Right atrium auricular region (tissue), 2 donors: ENCODE data around the gene ZDHHC11B. TPM values are rescaled to one million over a fixed set of nuclear protein-coding genes. Genes with fewer than 3 reads are reported as not detected.

ENCODE experiments used
- DNase-seq: peaks from one replicate; pipeline ENCODE4 v3.0.0-alpha.2; 2019; ENCODE audit warnings: low spot score
- H3K27ac ChIP-seq, 2 donors: fragments of 200-600 bp; sonication (generic); 1 replicate in 1 of 2; 2 replicates in 1 of 2; pipeline ENCODE4 v1.5.1; 2016 to 2019
- H3K27me3 ChIP-seq, 2 donors: fragments of 200-600 bp; sonication (generic); one replicate each; pipeline versions ENCODE4 v1.5.1 to v1.6.0; 2017 to 2019
- H3K36me3 ChIP-seq: fragments of 200-600 bp; sonication (generic); one replicate; pipeline ENCODE4 v1.5.1; 2016
- H3K4me1 ChIP-seq, 2 donors: fragments of 200-600 bp; sonication (generic); one replicate each; pipeline versions ENCODE4 v1.5.1 to v1.6.0; 2017 to 2019
- H3K4me3 ChIP-seq, 2 donors: fragments of 200-600 bp; sonication (generic); 1 replicate in 1 of 2; 2 replicates in 1 of 2; pipeline ENCODE4 v1.5.1; 2017 to 2019; ENCODE audit warnings: mild to moderate bottlenecking in 1 of 2, moderate library complexity in 1 of 2
- H3K9me3 ChIP-seq, 2 donors: fragments of 200-600 bp; sonication (generic); one replicate each; pipeline ENCODE4 v1.5.1; 2019
- CTCF ChIP-seq, 2 donors: fragments of 200-600 bp; sonication (generic); IDR thresholded peaks; one replicate each; pipeline ENCODE4 v1.5.1; 2019; ENCODE audit warnings: antibody characterized with exemption in 2 of 2
- total RNA-seq, 2 donors: library from RNA; depleted of rRNA; stranded (reverse); fragments of >200 nt; gene quantifications; one replicate each; pipeline ENCODE4 v1.1.0, GENCODE V29; 2016

The ZDHHC11B gene
- total RNA-seq, 2 donors from 2014 or later, result 4.0 to 7.5 TPM

- DNase-seq, result no peak
- Histone ChIP-seq H3K27me3 (no peaks in the 10 kb centered on the region), H3K4me3 (no peak overlapping the region), H3K4me1 (peaks cover 0 to 48% of the 10 kb centered on the region in 2 donors), H3K9me3 (no peaks in the 10 kb centered on the region), H3K36me3 (no peaks in the 10 kb centered on the region), H3K27ac (peak overlapping the region; percentile 21 to 58)
- no peak for TF ChIP-seq CTCF (IDR thresholded peaks at IDR 0.05)
These were observed 109.9 kb downstream of the ZDHHC11B start for GRCh38 chr5:674630-675011.

DNA sequence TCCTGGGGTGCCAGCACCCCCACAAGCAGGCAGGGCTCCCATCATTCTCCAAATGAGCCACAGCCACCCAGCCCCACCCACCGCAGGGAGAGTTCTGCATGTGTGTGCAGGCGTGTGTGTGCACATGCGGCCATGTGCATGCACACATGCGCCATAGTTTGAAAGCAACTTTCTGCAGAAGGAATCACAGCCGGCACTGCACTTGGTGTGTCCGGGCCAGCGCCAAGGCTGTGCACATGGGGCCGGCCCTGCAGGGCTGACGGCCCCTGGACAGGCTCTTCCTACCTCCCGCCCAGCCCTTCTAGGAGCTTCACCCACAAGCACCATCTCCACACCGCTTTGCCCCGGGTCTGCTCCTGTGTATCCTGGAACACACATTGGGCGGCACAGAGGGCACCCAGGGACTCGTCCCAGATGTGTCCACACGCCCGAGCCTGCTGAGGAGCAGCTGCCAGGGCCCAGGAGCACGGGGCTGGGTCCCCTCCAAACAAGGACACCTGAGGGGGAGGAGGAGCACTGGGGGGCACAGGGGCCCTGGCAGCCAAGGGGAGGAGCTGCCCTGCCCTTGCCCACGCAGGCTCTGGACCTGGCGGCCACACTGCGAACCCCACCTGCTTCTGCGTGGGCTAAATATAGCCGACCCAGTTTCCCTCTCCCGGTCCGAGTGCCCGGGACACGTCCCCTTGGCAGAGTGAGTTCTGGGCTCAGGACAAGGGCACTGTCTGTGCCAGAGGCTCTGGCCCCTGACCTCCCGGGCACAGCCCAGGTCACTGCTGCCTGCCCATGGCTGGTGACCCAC, 110.5 kb downstream of the ZDHHC11B start:
- Histone ChIP-seq H3K9me3 (no peaks in the 10 kb centered on the region), H3K36me3 (no peaks in the 10 kb centered on the region), H3K4me1 (peaks cover 0 to 54% of the 10 kb centered on the region in 2 donors), H3K27me3 (no peaks in the 10 kb centered on the region), H3K4me3 (no peak overlapping the region), H3K27ac (peak overlapping the region; percentile 21 to 58)
- DNase-seq, result no peak
- no peak for TF ChIP-seq CTCF (IDR thresholded peaks at IDR 0.05)

- DNase-seq, result no peak
- H3K9me3 ChIP-seq, result no peaks in the 10 kb centered on the region
- H3K4me1 ChIP-seq, result peaks cover 0 to 57% of the 10 kb centered on the region in 2 donors
- H3K36me3 ChIP-seq, result no peaks in the 10 kb centered on the region
- no peak for TF ChIP-seq CTCF (IDR thresholded peaks at IDR 0.05)
- H3K4me3 ChIP-seq, result peak overlapping the region in 1 of 2 donors; percentile 31
- H3K27ac ChIP-seq, result peak overlapping the region; percentile 1 to 58
- H3K27me3 ChIP-seq, result no peaks in the 10 kb centered on the region
These were observed 111.2 kb downstream of the ZDHHC11B start for GRCh38 chr5:673161-673830.

DNA sequence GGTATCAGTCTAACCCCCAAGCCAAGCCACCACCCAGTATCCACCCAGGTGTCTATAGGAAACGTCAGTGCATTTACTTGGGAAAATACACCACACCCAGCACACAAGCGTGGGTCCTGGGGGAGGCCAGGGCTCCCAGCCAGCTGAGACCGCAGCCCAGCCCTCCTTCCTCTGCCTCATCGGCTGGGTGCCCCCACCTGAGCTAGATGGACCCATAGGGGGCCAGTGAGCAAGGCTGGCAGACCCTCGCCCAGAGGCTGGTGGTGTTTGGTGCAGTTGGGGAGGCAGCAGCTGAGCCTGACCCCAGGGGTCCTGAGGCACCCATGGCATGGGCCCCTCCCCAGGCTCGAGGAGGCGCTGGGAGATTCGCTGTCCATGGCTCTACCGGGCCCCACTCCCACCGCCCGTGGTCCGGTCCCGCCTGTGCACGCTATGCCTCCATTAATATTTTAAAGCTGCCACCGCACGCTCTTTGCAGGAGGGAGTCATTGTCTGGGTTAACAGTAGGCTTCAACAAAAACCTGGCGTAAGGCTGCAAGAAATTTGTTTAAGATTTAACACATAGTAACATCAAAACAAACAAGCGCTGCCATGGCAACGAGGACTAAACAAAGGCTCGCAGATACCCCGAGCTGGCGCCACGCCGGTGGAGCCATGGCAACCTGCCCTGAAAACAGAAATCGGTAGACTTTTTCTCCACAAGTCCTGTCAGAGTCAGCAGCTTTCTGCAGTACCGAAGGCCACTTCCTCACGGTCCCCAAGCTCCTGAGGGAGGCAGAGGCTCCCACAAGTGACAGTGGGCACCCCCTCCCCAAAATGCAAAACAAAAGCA, 112.0 kb downstream of the ZDHHC11B start:
- Histone ChIP-seq H3K27me3 (no peaks in the 10 kb centered on the region), H3K9me3 (no peaks in the 10 kb centered on the region), H3K4me3 (peak overlapping the region in 1 of 2 donors; percentile 31), H3K27ac (peak overlapping the region; percentile 1 to 58), H3K4me1 (peaks cover 0 to 57% of the 10 kb centered on the region in 2 donors), H3K36me3 (no peaks in the 10 kb centered on the region)
- peak; percentile 90 for DNase-seq
- no peak for TF ChIP-seq CTCF (IDR thresholded peaks at IDR 0.05)

DNA sequence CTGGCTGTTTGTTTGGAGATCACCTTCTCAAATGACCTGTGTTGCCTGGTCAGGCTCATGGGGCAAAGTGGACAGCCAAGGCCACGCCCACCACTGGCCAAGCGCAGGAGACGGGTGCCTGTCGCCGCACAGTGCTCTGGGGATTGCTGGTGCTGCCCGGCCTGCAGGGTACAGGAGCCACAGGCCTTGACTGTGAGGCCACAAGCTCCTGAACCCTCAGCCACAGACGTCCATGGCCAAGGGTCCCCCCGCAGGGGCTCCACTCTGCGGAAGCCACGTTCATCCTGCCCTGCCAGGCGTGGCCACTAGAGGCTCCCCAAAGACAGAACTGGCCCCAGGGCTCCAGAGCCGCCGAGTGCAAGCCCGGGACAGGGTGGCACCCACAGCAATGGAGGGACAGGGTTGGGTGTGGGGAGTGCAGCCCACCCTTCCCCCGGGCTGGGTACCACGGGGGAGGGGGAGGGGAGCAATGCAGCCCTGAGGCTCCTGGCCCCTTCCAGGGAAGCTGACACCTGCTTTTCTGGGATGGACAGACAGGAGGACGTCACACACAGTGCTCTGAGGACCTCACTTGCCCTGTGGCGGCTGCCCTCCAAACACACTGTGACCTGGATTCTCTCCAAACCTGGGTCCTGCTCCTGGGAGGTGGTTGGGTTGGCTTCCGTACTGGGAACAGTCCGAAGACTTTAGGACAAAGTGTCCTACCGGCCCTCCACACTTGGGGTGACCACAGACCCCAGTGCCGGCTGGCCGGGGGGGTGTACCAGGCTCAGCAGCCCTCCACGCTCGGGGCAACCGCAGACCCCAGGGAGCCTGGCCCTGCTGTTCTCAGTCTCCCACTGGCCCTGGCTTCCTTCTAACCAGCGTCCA, 112.8 kb downstream of the ZDHHC11B start:
- Histone ChIP-seq H3K36me3 (no peaks in the 10 kb centered on the region), H3K4me1 (peaks cover 0 to 57% of the 10 kb centered on the region in 2 donors), H3K9me3 (no peaks in the 10 kb centered on the region), H3K27me3 (no peaks in the 10 kb centered on the region), H3K27ac (peak overlapping the region; percentile 1 to 58), H3K4me3 (peak overlapping the region in 1 of 2 donors; percentile 31)
- TF ChIP-seq CTCF (IDR thresholded peaks at IDR 0.05), result peak; percentile 95 to 99
- DNase-seq, result no peak
